ENCODE data around the gene FHIP1A. TPM values are rescaled to one million over a fixed set of nuclear protein-coding genes. Genes with fewer than 3 reads are reported as not detected.

FHIP1A gene
- polyA plus RNA-seq, 3 donors = 0.01 TPM; not detected in 2

DNA sequence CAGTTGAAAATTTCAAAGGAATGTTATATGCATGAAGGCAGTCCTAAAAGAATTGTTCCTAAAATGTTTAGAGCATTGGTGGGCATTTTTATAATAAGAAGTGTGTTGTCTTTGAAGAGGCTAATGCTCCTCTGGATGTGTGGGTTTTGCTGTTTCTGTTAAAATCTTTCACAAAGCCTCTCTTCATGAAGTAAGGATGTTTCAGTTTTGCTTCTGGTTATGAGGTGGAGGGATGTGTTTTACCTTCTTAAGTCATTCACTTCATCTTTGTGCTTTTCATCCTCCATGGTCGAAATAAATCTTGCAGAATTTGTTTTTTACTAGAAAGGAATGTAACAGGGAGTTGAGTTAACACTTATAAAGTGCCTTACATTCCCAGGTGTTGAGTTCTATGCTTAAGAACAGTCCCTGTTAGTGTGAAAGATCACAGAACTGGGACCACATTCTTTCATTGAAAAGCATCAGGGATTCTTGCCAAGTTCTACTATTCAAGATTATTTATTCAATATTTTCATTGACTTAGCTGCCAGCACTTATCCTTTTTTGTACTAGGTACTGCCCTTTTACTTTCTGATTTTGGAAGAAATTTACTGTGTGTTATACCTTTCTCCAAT is 21.1 kb downstream of the FHIP1A start:
- H3K4me1 Mint-ChIP-seq = no peaks in the 10 kb centered on the region
- peaks cover 0 to 3% (median 0%) of the 10 kb centered on the region in 7 donors for H3K9me3 Mint-ChIP-seq
- Histone ChIP-seq H3K27me3 (ENCODE audit: control insufficient read depth in 2 of 2, insufficient read depth in 2 of 2, low read length in 2 of 2) (peaks cover 2% of the 10 kb centered on the region in 2 donors), H4K20me1 (ENCODE audit: insufficient read depth, low read length) (no peaks in the 10 kb centered on the region), H3K4me2 (replicated peaks; ENCODE audit: extremely low read depth, low read length, poor library complexity, severe bottlenecking) (no peak overlapping the region), H3K4me1 (ENCODE audit: control insufficient read depth in 1 of 2, insufficient read depth in 2 of 2, low read length in 2 of 2) (no peaks in the 10 kb centered on the region), H3K36me3 (replicated peaks in 1 of 2; ENCODE audit: control insufficient read depth in 1 of 2, insufficient read depth in 2 of 2, low read length in 2 of 2) (no peaks in the 10 kb centered on the region), H3K4me3 (replicated peaks in 1 of 3; ENCODE audit: low read depth in 2 of 3, low read length in 3 of 3) (no peak overlapping the region), H2AFZ (ENCODE audit: insufficient read depth, low read depth, low read length, poor library complexity, severe bottlenecking) (no peak overlapping the region), H3K27ac (ENCODE audit: low read depth in 1 of 2, low read length in 2 of 2) (no peak overlapping the region), H3K9ac (ENCODE audit: insufficient read depth, low read length, poor library complexity, severe bottlenecking) (no peak overlapping the region), H3K79me2 (ENCODE audit: insufficient read depth, low read length) (no peaks in the 10 kb centered on the region), H3K9me3 (replicated peaks in 1 of 2; ENCODE audit: control insufficient read depth in 1 of 2, insufficient read depth in 1 of 2, low read length in 2 of 2) (no peaks in the 10 kb centered on the region)
- intact Hi-C loops (cut with micrococcal nuclease) = no loop called here
- no peaks in the 10 kb centered on the region for H3K36me3 Mint-ChIP-seq
- TF ChIP-seq, protein P1, sequence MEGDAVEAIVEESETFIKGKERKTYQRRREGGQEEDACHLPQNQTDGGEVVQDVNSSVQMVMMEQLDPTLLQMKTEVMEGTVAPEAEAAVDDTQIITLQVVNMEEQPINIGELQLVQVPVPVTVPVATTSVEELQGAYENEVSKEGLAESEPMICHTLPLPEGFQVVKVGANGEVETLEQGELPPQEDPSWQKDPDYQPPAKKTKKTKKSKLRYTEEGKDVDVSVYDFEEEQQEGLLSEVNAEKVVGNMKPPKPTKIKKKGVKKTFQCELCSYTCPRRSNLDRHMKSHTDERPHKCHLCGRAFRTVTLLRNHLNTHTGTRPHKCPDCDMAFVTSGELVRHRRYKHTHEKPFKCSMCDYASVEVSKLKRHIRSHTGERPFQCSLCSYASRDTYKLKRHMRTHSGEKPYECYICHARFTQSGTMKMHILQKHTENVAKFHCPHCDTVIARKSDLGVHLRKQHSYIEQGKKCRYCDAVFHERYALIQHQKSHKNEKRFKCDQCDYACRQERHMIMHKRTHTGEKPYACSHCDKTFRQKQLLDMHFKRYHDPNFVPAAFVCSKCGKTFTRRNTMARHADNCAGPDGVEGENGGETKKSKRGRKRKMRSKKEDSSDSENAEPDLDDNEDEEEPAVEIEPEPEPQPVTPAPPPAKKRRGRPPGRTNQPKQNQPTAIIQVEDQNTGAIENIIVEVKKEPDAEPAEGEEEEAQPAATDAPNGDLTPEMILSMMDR (IDR thresholded peaks at IDR 0.05) = no peak
- H3K27me3 Mint-ChIP-seq (ENCODE audit: low read depth in 3 of 3) = peaks cover 3 to 13% (median 5%) of the 10 kb centered on the region in 3 donors
- no peak overlapping the region for H3K27ac Mint-ChIP-seq
- no CpG with 5 or more reads among the region's 1 CpG for WGBS (ENCODE audit: insufficient coverage)
- no peak for DNase-seq
- no peak overlapping the region for H3K4me3 Mint-ChIP-seq

DNA sequence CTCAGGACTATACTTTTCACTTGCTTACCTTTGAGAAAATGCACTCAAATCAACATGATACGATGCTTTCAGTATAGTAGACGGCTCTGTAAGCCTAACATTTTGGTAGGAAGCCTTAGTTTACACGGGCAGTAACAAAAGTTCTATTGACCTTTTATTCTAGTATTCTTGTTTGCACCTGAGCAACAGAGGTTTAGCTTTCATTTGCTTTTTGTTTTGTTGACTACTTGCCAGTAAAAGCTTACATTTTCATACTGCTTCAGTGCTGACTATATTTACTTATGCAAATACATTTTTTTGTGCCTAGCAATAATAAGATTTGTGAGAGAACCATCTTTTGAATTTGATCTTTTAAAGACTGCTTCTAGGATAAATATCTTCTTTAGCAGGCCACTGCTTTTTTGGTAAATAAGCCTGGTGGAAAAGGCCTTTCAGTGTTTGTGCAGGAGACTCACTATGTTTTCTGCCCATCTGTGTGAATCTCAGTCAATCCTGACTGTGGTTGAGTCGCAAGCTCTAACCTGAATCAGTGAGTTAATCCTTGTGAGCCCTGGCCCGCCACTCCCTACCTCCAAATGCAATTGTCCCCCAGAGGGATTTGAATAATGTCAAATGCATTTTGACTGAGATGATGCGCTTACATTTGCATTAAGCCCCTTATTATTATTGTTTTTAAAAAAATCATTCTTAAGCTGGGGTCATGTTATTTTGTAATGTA is 21.9 kb downstream of the FHIP1A start:
- 100% methylated on average over 1 of the region's 6 CpGs for WGBS (ENCODE audit: insufficient coverage)

More for the DNA sequence above, 21.9 kb downstream of the FHIP1A start:
- Histone ChIP-seq H3K4me2 (replicated peaks; ENCODE audit: extremely low read depth, low read length, poor library complexity, severe bottlenecking) (no peak overlapping the region), H2AFZ (ENCODE audit: insufficient read depth, low read depth, low read length, poor library complexity, severe bottlenecking) (no peak overlapping the region), H3K79me2 (ENCODE audit: insufficient read depth, low read length) (no peaks in the 10 kb centered on the region), H3K27me3 (ENCODE audit: control insufficient read depth in 2 of 2, insufficient read depth in 2 of 2, low read length in 2 of 2) (peaks cover 0 to 2% of the 10 kb centered on the region in 2 donors), H3K9ac (ENCODE audit: insufficient read depth, low read length, poor library complexity, severe bottlenecking) (no peak overlapping the region), H4K20me1 (ENCODE audit: insufficient read depth, low read length) (no peaks in the 10 kb centered on the region), H3K27ac (ENCODE audit: low read depth in 1 of 2, low read length in 2 of 2) (no peak overlapping the region), H3K9me3 (replicated peaks in 1 of 2; ENCODE audit: control insufficient read depth in 1 of 2, insufficient read depth in 1 of 2, low read length in 2 of 2) (no peaks in the 10 kb centered on the region), H3K36me3 (replicated peaks in 1 of 2; ENCODE audit: control insufficient read depth in 1 of 2, insufficient read depth in 2 of 2, low read length in 2 of 2) (no peaks in the 10 kb centered on the region), H3K4me1 (ENCODE audit: control insufficient read depth in 1 of 2, insufficient read depth in 2 of 2, low read length in 2 of 2) (no peaks in the 10 kb centered on the region), H3K4me3 (replicated peaks in 1 of 3; ENCODE audit: low read depth in 2 of 3, low read length in 3 of 3) (no peak overlapping the region)
- Mint-ChIP-seq H3K4me3 (no peak overlapping the region), H3K36me3 (no peaks in the 10 kb centered on the region), H3K9me3 (peaks cover 0 to 3% (median 0%) of the 10 kb centered on the region in 7 donors), H3K27ac (no peak overlapping the region), H3K27me3 (ENCODE audit: low read depth in 3 of 3) (peaks cover 3 to 12% (median 5%) of the 10 kb centered on the region in 3 donors), H3K4me1 (no peaks in the 10 kb centered on the region)
- intact Hi-C loops (cut with micrococcal nuclease) = no loop called here
- TF ChIP-seq, protein P1 (IDR thresholded peaks at IDR 0.05) = no peak
- no peak for DNase-seq
